Suppressor macrophage treated with lipopolysaccharide for 1 hour (primary cell): ENCODE measurements around the gene TAS1R3.

Experiments used
- DNase-seq, 3 donors: peaks; one replicate each; pipeline ENCODE4 v3.0.0-alpha.2; 2020 to 2022

Gene TAS1R3

DNA sequence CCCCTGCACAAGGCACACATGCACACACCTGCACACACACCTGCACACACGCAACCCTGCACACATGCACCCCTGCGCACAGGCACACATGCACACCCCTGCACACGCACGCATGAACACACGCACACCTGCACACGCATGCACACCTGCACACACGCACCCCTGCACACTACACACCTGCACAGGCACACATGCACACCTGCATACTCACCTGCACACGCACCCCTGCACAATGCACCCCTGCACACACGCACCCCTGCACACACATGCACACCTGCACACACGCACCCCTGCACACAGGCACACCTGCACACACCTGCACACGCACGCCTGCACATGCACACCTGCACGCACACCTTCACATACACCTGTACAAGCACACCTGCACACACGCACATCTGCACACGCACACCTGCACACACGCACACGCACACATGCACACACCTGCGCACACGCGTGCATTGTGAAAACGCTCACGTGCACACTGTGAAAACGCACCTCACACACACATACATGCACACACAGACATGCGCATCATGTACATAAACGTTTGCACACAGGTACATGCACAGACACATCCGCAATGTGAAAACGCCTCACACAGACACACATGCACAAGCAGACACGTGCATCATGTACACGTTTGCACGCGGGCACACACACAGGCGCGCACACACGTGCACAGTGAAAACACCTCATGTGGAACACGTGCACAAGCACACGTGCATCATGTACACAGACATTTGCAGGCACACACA is 9.9 kb downstream of the TAS1R3 start:
- no peak for DNase-seq

DNA sequence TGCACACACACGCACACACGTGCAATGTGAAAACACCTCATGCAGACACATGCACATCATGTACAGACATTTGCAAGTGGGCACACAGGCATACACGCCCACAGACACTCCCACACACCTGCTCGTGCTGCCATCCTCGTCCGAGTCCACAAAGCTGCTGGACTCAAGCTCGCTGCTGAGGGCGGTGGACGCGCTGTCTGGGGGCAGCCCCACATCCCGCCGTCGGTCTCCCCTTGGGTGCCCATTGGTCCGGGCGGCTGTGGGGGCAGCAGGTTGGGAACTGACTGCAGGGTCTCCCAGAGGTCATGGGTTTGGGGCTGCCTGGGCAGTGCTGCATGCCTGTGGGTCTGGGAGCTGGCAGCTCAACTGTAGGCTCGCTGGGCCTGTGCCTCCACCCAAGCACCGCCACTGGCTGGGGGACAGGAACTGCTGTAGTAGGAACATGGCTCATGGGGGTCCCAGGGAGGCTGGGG is 10.5 kb downstream of the TAS1R3 start:
- no peak for DNase-seq

DNA sequence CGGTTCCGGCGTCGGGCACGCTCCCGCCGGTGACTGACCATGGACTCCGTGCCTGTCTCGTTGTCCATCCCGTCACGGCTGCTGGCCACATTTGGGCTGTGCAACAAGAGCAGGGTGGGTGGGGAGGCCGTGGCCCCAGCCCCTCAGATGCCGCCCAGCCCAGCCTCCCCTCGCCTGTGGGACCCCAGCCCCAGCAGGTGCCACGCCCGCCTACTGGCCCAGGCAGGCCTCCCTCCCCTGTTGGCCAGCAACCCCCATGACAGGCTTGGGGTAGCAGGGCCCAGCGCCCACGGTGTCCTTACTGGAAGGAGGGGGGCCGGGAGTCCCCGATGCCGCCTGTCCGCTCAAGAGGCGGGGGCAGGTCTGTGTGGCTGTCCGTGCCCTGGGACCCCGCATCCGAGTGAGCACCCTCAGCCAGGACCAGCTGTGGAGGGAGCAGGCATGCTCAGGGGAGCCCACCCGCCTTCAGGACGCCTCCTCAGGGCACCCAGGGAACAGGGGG is 11.0 kb downstream of the TAS1R3 start:
- no peak for DNase-seq

DNA sequence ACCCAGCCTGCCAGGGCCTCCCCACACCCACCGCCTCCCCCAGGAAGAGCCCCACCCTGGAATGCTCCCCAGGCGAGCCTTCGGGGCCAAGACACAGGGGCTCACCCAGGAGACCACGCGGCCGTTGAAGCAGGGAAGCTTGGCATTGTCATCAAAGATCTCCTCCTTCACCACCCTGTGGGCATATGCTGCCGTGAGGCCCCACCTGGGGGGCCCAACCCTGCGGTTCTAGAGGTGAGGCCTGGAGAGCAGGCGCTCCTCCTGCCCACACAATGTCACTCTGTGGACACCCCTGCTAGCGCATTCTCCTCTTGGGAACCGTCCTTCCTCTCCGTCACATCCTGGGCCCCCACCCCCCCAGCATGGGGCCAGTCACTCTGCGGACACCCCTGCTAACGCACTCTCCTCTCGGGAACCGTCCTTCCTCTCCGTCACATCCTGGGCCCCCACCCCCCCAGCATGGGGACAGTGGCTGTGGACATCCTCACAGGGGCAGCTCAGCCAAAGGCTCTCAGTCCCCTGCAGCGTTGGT is 11.6 kb downstream of the TAS1R3 start:
- no peak for DNase-seq

- no peak for DNase-seq
Observed at GRCh38 chr1:1343811-1344421, 12.8 kb downstream of the TAS1R3 start.

DNA sequence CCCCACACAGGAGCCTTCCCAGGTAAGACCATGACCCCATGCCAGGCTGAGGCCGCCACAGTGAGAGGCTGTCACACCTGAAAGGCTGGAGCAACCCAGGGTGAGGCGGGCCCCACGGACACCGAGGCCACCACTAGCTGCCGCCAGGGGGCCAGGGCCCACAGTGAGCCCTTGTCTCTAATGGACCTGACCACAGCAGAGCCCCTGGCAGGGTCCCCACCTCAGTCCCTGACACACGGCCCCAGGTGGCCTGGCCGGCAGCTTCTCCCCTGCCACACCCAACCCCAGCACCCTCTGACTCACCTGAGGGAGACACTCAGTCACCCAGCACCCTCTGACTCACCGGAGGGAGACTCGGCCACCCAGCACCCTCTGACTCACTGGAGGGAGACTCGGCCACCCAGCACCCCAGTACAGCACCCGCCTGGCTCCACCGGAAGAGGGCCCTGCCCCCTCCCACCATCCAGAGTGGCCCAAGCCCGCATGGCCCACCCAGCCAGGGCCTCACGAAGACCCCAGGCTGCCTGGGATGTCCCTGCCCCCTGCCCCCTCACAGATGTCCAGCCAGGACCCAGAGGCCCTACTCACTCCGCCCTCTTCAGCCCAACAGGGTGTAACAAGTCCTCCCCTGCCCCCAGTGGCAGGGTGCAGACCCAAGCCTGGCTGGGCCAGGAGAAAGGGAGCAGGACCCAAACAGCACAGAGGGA is 13.7 kb downstream of the TAS1R3 start:
- peak; percentile 72 to 82 (median 76) for DNase-seq

- DNase-seq, result no peak
Observed at GRCh38 chr1:1345384-1345783, 14.3 kb downstream of the TAS1R3 start.

- DNase-seq, result no peak
Observed at GRCh38 chr1:1345860-1346500, 14.9 kb downstream of the TAS1R3 start.

DNA sequence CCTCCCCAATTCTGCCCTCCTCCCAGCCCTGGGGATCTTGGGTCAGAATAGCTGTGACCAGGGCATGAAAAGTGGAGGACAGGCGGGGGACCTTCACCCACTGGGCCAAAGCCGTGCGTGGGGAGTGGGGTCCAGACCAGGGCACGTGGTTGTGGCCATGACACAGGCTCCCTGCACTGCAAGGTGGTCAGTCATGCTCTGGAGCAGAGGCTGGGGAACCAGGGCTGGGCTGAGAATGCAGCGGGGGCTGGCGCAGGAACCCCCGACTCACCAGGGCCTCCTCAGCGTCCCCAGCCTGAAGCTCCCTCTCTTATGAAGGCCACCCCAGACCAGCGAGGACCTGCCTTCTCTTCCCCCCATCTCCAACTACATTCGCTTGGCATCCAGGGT is 15.4 kb downstream of the TAS1R3 start:
- DNase-seq, result no peak

DNA sequence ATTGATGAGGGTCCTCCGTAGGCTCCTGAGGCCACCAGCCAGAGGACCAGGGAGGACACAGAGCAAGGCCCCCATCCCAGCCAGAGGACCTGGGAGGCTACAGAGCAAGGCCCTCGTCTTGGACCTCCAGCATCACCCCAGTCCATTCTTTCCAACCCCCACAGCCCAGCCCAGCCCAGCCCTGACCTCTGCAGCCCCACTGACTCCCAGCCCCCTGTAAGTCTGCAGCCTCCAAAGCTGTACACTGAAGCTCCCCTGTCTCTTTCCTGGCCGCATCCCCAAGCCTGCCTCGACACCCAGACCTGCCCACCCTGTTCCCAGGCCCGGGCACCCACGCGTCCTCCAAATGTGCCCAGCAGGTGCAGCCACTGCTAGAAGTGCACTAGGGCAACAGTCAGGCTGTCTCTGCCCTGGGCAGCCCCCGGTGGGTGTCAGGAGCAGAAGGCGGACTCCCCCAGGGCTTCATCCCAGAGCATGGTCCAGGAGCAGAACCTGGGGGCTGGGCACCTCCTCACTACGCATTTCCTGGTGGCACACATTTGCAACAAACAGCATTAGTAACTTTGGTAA is 16.0 kb downstream of the TAS1R3 start:
- no peak for DNase-seq

DNA sequence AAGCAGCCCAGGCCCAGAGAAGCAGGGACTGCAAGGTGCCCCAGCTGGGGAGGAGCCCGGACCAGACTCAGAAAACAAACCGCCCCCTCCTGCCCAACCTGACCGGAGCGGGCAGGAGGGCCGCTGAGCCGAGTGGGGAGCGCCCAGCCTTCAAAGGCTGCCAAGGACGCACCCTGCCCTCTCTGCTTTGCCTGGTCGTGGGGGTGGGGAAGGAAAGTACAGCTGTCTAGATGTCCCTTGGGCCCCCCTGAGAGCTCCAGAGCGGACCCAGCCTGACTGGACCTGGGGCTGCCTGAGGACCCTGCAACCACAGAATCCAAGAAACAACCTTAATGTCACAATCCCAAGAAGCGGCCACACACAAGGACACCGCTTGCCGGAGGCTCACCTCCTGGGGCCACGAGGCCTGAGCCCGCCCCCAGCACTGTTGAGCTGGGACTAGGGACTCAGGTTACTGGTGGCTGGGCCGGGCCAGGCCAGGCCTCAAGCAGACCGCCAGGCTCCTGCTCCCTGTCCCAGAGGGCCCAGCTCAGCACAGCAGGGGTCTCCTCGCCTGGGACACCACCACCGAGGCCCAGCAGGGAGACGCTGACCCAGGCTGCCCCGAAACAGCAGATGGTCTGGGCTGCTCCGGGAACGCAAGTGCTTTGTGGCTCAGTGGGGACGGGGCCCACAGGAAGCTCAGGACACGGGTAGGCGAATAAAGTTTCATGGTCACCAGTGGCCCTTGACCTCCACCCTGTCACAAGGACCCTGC is 16.8 kb downstream of the TAS1R3 start:
- DNase-seq, result peak in 1 of 3 donors; percentile 17

DNA sequence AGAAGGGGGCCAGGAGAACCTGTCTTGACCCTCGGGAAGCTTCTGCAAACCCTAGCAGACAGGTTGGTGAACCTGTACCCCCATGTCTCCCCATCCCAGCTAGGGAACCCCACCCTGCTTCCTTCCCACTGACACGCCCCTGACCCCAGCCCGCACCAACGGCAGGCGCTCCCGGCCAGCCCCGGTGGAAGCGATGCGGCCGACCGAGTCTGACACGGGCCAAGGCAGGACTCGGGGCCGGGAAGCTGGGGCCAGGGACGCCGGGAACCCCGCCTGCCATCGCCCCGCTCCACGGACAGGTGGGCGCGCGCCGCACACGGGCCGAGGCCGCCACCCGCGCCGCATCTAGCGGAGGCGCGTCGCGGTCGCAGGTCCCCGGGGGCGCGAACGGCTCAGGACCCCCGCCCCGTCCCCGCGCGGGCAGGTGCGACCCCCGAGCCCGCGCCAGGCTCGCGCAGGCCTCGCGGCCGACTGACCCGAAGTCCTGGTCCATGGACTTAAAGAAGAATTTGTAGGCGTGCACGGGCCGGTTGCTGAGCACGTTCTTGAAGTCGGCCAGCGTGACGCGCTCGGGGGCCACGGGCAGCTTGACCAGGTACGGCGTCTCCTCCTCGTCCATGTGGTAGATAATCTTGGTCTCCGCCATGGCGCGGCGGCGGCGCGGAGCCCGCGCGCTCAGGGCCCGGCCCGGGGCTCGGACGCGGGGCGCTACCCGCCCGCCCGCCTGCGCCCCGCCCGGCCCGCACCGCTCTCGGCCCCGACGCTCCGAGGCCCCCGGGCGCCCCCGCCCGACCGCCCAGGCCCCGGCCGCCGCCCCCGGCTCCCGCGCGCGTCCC is 17.6 kb downstream of the TAS1R3 start:
- DNase-seq, result peak in 1 of 3 donors; percentile 29

DNA sequence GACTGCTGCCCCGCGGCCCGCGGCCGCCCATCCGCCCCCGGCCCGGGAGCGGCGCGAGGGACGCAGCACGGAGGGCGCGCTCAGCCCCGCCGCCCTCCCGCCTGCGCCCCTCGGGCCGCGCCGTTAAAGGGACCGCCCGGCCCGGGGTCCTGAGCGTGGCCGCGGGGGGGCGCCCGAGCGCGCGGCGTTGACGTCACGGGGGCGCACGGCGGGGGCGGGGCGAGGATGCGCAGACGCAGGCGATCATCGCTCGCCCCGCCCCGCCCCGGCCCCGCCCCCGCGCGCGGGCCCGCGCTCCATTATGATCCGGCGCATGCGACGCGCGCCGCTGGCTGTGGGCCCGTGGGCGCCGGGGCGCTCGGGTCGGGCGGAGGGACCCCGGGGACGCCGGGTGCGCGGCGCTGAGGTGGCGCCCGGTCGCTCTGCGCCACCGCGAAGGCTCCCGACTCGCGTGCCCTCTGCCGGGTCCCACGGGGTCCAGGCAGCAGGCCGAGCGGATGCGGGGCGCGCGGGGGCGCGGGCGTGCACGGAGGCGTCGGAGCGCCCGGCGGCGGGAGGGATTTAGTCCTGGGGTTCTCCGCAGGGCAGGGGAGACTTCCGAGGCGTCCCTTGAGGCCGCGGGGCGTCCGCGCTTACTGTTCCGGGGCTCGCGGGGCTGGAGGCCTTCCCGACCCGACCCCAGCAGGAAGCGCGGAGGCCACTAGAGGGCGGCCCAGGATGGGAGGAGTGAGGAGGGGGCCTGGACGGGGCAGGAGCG is 18.4 kb downstream of the TAS1R3 start, which contains the start of gene DVL1:
DVL1 (minus strand) TSS at position 163 of the 757 bp plus-strand sequence. CDS start 353 bp downstream, outside the sequence.
- DNase-seq, result peak; percentile 69 to 93 (median 85)

- no peak for DNase-seq
Observed at GRCh38 chr1:1351511-1352427, 20.7 kb downstream of the TAS1R3 start.

DNA sequence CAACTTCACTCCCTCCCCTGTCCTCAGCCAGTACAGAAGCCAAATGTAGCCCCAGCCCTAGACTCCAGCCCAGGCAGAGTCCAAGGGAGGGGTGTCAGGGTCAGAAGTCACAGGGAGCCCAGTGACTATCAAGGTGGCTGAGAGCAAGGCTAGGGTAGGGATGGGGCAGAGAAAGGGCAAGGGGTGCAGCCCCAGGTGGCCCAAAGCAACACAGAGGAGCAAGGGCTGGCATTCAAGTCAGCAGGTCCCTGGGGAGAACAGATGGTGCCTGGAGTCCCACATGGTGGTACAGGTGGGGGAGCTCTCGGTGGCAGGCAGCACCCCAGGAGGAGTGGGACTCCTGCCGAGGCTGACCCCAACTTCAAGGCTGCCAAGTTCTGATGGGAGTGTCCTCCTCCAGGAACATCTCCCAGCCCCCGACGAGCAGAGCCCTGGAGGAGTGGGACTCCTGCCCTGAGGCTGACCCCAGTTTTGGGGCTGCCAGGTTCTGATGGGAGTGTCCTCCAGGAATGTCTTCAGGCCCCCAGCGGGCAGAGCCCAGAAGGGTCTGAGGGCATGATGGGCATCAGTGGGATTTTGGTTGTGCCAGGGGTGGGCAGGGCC is 21.8 kb downstream of the TAS1R3 start:
- no peak for DNase-seq

GRCh38 chr1:1353389-1354151 is 22.5 kb downstream of the TAS1R3 start:
- DNase-seq, result no peak
